H1 (cell line): Measurements from ENCODE around the gene CACNA2D3. TPM values are rescaled to one million over a fixed set of nuclear protein-coding genes. Genes with fewer than 3 reads are reported as not detected.

ENCODE experiments used
- HDAC2 ChIP-seq, 2 experiments: fragments of 300-600 bp in 1 of 2; sonication (generic) in 1 of 2; IDR thresholded peaks; 2 replicates each; pipeline ENCODE4 v1.6.1; 2011 to 2012; ENCODE audit warnings: low read depth in 2 of 2, low read length in 2 of 2, mild to moderate bottlenecking in 2 of 2, moderate library complexity in 2 of 2, borderline replicate concordance in 1 of 2, inconsistent platforms in 1 of 2
- RBBP5 ChIP-seq: IDR thresholded peaks from 2 replicates; pipeline ENCODE4 v1.7.1; 2012; ENCODE audit warnings: low read depth, mild to moderate bottlenecking, inconsistent platforms, low read length, moderate library complexity, borderline replicate concordance
- SP4 ChIP-seq: IDR thresholded peaks from 2 replicates; pipeline ENCODE4 v1.6.1; 2012; ENCODE audit warnings: low read length, inconsistent platforms
- YY1 ChIP-seq: IDR thresholded peaks from 2 replicates; pipeline ENCODE4 v1.6.1; 2011; ENCODE audit warnings: low read depth, mild to moderate bottlenecking, low read length
- ZNF274 ChIP-seq: IDR thresholded peaks from 2 replicates; pipeline ENCODE4 v1.7.0; 2012; ENCODE audit warnings: low read length, borderline replicate concordance; ENCODE audit errors: extremely low read depth
- polyA plus RNA-seq, 7 experiments: library from polyadenylated mRNA; depleted of rRNA in 3 of 7; stranded (reverse) in 5 of 7; unstranded in 2 of 7; fragments of >200 nt in 5 of 7; fragments of 200-250 nt in 2 of 7; gene quantifications; 1 replicate in 5 of 7; 2 replicates in 1 of 7; 4 replicates in 1 of 7; pipeline versions ENCODE4 v1.2.1 to v1.2.3, GENCODE V29; 2011 to 2013; ENCODE audit warnings: missing spikeins in 2 of 7, mixed read lengths in 2 of 7
- total RNA-seq: library from RNA; stranded (reverse); fragmentation: NEBNext Ultra II Directional; extraction: Animal tissue kit (Norgen Biotek cat#: 25700); gene quantifications from 2 replicates; pipeline ENCODE4 v1.2.1, GENCODE V29; 2021

Gene CACNA2D3
- total and polyA plus RNA-seq, 2 of the 8 experiments (the other 6 are each of a cell fraction or from before 2014, with no cell fraction given): 1.5 to 1.8 TPM

DNA sequence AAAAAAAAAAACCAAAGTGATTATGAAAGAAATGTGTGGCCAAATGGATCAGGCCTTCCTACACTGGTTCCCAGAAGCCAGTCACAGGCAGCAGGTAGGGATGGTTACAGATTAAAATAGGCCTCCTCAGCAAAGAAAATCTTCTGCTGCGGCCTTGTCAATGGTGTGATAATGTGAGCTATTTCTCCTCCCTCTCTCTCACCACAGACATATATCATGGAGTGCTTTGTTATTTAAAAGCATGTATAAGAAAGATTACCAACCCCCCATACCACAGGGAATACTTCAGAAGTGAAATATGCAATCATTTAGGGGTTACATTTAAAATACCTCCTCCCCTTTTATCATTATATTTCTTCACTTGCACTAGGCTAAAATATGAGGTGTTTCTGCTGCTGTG is 837.7 kb downstream of the CACNA2D3 start (continued):
- TF ChIP-seq HDAC2 (IDR thresholded peaks at IDR 0.05; ENCODE audit: borderline replicate concordance in 1 of 2, low read depth in 2 of 2, low read length in 2 of 2): no peak
- no peak for TF ChIP-seq RBBP5
- no peak for TF ChIP-seq YY1
- TF ChIP-seq SP4: no peak
- TF ChIP-seq ZNF274: no peak
